Stimulated activated CD8-positive, alpha-beta memory T cell treated with anti-CD3 and anti-CD28 coated beads, Interleukin-12 subunit alpha, Interleukin-12 subunit beta, amount 100 ng/mL, for 24 hours (primary cell): ENCODE measurements around the gene ZFP57.
"Not testable (repeated sequence)": the region's sequence is repeated elsewhere in the genome, so short reads cannot be mapped to it uniquely, and the experiment has no call there.

ENCODE experiments used
- DNase-seq: peaks from one replicate; pipeline ENCODE4 v3.0.0-alpha.2; 2020; ENCODE audit errors: extremely low read depth

Gene ZFP57

GRCh38 chr6:29696147-29697125, 15.5 kb upstream of the ZFP57 start:
- DNase-seq = no peak

GRCh38 chr6:29694637-29695036, 13.7 kb upstream of the ZFP57 start:
- no peak for DNase-seq

GRCh38 chr6:29685718-29686326, 4.9 kb upstream of the ZFP57 start:
- DNase-seq = no peak

GRCh38 chr6:29681811-29682210, 859 bp upstream of the ZFP57 start:
- no peak for DNase-seq

- no peak for DNase-seq
Measured at GRCh38 chr6:29680416-29680815, 536 bp downstream of the ZFP57 start.

- no peak for DNase-seq
Measured at GRCh38 chr6:29679962-29680361, 990 bp downstream of the ZFP57 start.

GRCh38 chr6:29678114-29678513, 2.8 kb downstream of the ZFP57 start:
- DNase-seq = no peak

- no peak for DNase-seq
Measured at GRCh38 chr6:29676981-29677601, 3.9 kb downstream of the ZFP57 start.

- no peak for DNase-seq
Measured at GRCh38 chr6:29675561-29675960, 5.4 kb downstream of the ZFP57 start.

- no peak for DNase-seq
Measured at GRCh38 chr6:29674008-29674407, 6.9 kb downstream of the ZFP57 start.

- no peak for DNase-seq
Measured at GRCh38 chr6:29673161-29673560, 7.8 kb downstream of the ZFP57 start.

- not testable (repeated sequence) for DNase-seq
Measured at GRCh38 chr6:29672116-29672515, 8.8 kb downstream of the ZFP57 start.

- no peak for DNase-seq
Measured at GRCh38 chr6:29671026-29671425, 9.9 kb downstream of the ZFP57 start.

- DNase-seq = no peak
Measured at GRCh38 chr6:29667158-29667557, 13.8 kb downstream of the ZFP57 start.

GRCh38 chr6:29666826-29667130, 14.2 kb downstream of the ZFP57 start:
- no peak for DNase-seq

GRCh38 chr6:29665942-29666825, 14.8 kb downstream of the ZFP57 start:
- no peak for DNase-seq

- DNase-seq = no peak
Measured at GRCh38 chr6:29663300-29664042, 17.5 kb downstream of the ZFP57 start.

- not testable (repeated sequence) for DNase-seq
Measured at GRCh38 chr6:29661502-29662141, 19.3 kb downstream of the ZFP57 start.

GRCh38 chr6:29661071-29661470, 19.9 kb downstream of the ZFP57 start:
- DNase-seq = no peak

GRCh38 chr6:29656798-29657197, 24.2 kb downstream of the ZFP57 start, which contains the start of gene MOG:
Gene MOG, plus strand, starts transcription at chr6:29657092. Its CDS starts 118 bp downstream, at chr6:29657210.
- DNase-seq = no peak
